ENCODE measurements around the gene ASIC4. TPM values are rescaled to one million over a fixed set of nuclear protein-coding genes. Genes with fewer than 3 reads are reported as not detected.

The ASIC4 gene, protein sequence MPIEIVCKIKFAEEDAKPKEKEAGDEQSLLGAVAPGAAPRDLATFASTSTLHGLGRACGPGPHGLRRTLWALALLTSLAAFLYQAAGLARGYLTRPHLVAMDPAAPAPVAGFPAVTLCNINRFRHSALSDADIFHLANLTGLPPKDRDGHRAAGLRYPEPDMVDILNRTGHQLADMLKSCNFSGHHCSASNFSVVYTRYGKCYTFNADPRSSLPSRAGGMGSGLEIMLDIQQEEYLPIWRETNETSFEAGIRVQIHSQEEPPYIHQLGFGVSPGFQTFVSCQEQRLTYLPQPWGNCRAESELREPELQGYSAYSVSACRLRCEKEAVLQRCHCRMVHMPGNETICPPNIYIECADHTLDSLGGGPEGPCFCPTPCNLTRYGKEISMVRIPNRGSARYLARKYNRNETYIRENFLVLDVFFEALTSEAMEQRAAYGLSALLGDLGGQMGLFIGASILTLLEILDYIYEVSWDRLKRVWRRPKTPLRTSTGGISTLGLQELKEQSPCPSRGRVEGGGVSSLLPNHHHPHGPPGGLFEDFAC
- total RNA-seq: not detected

DNA sequence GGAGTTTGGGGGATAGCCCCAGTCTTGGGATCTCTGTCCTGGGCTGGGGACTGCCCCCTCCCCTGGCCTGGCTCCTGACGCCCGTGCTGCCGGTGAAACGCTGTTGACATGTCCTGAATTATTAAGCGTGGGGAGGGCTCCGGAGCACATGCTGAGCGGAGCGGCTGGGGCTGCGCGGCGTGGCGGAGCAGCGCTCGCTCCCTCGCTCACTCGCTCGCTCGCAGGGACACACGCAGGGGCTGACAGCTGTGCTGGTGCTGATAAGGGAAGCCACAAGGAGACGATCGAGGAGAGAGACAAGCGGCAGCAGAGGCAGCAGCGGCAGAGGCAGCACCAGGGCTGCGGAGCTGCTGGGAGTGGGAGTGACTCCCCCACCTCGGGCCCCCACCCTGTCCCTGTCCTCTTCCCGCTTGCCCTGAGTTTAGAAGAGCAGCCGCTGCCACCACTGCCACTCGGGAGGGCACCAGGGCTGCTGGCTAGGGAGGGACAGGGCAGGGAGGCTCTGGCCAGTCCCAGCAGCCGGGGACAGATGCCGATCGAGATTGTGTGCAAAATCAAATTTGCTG lies at the start of gene ASIC4:
TSS of gene ASIC4 (plus strand) at position 287 of the 566 bp plus-strand sequence. CDS start at position 530, 243 bp downstream.
- H3K27me3 ChIP-seq (ENCODE audit: insufficient read depth, low read length): peaks cover 42% of the 10 kb centered on the region
- peaks cover 11% of the 10 kb centered on the region for H3K4me1 ChIP-seq (ENCODE audit: insufficient read depth, low read length)
- no peak within 1 kb of the TSS for H3K4me3 ChIP-seq (ENCODE audit: low read length)
- no peaks in the 10 kb centered on the region for H3K9me3 ChIP-seq (ENCODE audit: low read depth, low read length)

DNA sequence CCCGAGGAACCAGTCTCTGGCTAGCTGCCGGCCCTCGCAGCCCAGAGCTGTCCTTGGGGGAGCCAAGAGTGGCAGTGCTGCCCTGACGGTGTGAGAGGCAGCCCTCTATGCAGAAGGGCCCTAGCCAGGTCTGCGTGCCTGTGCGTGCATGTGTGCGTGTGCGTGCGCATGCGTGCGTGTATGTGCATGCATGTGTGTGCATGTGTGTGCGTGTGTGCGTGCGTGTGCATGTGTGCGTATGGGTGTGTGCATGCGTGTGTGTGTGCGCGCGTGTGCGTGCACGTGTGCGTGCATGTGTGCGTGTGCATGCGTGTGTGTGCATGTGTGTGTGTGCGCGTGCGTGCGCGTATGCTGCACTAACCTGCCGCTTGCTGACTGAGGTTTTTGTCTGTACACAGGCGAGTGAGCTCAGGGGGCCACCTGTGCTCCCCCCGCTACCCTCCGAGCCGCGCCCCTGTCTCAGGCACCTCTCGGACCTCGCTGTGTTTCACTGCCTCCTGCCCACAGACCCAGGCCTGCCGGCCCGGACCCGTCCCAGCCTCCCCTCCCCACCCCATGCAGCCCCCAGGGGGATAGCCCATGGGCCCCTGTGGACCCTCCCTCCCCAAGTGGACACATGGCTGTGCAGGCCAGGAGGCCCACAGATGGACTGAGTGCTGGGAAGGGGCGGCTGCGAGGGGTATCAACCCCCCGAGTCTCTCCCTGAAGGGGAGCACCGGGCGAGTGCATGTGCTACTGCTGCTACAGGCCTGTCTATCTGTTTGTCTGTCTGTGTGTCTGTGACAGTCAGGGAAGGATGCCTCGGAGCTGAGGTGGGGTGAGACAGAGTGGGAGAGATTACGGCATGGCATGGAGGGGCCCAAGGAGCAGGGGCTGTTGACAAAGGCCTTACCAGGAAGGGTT lies 48.4 kb upstream of the ASIC4 start:
- H3K4me3 ChIP-seq (ENCODE audit: low read length): no peak overlapping the region
- H3K9me3 ChIP-seq (ENCODE audit: low read depth, low read length): no peaks in the 10 kb centered on the region
- H3K4me1 ChIP-seq (ENCODE audit: insufficient read depth, low read length): no peaks in the 10 kb centered on the region
- no peaks in the 10 kb centered on the region for H3K27me3 ChIP-seq (ENCODE audit: insufficient read depth, low read length)

DNA sequence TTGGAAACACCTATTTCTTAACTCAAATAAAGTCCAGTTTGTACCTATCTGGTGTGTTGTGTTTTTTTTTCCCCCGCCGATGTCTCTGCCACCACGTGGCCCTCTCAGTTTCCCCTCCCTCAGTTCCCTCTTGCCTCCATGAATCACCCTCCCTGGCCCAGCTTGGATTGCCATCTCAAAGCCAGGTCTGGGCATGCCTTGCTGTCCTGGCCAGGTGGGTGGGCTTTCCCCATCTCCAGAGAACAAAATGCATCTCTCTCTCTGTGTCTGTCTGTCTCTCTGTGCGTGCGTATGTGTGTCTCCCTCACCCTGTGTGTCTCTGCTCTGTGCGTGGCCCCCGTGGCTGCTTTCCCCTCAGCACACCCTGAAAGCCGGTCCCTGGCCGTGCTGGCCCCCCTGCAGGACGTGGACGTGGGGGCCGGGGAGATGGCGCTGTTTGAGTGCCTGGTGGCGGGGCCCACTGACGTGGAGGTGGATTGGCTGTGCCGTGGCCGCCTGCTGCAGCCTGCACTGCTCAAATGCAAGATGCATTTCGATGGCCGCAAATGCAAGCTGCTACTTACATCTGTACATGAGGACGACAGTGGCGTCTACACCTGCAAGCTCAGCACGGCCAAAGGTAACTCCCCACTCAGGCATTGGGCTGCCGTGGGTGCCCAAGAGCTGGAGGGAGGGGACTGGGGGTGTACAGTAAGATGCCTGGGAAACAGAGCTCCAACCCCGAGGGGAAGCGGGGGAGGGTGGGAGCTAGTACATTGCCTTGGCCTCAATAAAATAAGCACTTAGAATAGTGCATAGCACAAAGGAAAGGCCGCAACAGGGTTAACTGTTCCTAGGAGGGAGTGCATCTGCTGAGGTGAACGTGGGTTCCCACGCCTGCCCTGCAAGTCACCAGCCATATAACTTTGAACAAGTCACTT lies 47.2 kb upstream of the ASIC4 start:
- no peaks in the 10 kb centered on the region for H3K27me3 ChIP-seq (ENCODE audit: insufficient read depth, low read length)
- H3K4me1 ChIP-seq (ENCODE audit: insufficient read depth, low read length): no peaks in the 10 kb centered on the region
- no peak overlapping the region for H3K4me3 ChIP-seq (ENCODE audit: low read length)
- no peaks in the 10 kb centered on the region for H3K9me3 ChIP-seq (ENCODE audit: low read depth, low read length)

DNA sequence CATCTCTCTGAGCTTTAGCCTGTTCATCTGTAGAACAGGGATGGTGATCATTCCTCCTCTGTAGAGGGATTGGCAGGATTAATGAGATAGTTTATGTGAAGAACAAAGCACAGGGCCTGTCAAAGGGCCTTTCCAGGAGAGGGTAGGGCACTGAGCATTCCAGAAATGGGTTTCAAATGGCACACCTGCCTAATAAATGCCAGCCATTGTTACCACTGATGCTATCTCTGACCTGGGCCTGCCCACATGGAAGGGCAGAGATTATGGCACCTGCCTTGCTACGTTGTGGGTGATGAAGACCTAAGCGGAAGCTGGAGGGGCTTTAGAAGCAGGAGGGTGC lies 46.6 kb upstream of the ASIC4 start:
- H3K4me1 ChIP-seq (ENCODE audit: insufficient read depth, low read length): no peaks in the 10 kb centered on the region
- no peaks in the 10 kb centered on the region for H3K9me3 ChIP-seq (ENCODE audit: low read depth, low read length)
- no peak overlapping the region for H3K4me3 ChIP-seq (ENCODE audit: low read length)
- no peaks in the 10 kb centered on the region for H3K27me3 ChIP-seq (ENCODE audit: insufficient read depth, low read length)

DNA sequence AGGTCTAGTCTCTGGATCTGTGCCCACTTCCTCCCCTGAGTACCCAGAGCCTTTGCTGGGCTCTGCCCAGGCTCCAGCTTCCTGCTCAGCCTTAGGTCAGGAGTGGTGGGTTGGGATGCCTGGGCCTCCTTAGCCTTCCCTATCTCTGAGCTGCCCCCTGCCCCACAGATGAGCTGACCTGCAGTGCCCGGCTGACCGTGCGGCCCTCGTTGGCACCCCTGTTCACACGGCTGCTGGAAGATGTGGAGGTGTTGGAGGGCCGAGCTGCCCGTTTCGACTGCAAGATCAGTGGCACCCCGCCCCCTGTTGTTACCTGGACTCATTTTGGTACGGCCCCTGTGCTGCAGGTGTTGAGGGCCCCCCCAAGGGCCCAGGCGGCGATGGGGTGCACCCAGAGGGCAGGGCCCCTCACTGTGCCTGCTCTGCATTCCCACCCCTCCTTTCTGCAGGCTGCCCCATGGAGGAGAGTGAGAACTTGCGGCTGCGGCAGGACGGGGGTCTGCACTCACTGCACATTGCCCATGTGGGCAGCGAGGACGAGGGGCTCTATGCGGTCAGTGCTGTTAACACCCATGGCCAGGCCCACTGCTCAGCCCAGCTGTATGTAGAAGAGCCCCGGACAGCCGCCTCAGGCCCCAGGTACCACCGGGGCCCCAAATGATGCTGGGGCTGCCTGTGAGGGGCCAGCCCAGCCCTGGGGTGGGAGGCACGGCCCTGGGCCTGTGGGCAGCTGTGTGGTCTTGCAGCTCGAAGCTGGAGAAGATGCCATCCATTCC lies 45.7 kb upstream of the ASIC4 start:
- Histone ChIP-seq H3K4me1 (ENCODE audit: insufficient read depth, low read length) (no peaks in the 10 kb centered on the region), H3K4me3 (ENCODE audit: low read length) (no peak overlapping the region), H3K9me3 (ENCODE audit: low read depth, low read length) (no peaks in the 10 kb centered on the region), H3K27me3 (ENCODE audit: insufficient read depth, low read length) (no peaks in the 10 kb centered on the region)

DNA sequence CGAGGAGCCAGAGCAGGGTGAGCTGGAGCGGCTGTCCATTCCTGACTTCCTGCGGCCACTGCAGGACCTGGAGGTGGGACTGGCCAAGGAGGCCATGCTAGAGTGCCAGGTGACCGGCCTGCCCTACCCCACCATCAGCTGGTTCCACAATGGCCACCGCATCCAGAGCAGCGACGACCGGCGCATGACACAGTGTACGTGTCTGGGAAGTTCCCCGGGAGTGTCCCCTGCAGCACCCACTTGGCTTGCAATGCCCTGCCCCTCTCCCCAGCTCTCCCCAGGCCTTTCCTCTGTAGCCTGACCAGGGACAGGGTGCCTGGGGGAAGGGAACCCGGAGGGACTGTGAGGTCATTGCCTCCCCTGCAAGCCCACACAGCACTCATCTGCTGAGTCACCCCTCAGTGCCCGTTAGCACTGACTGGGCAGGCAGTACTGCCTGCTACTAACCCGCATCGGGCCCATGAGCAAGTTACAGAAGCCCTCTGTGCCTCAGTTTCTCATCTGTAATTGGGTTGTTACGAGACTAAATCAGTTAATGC lies 45.0 kb upstream of the ASIC4 start:
- Histone ChIP-seq H3K4me3 (ENCODE audit: low read length) (no peak overlapping the region), H3K9me3 (ENCODE audit: low read depth, low read length) (no peaks in the 10 kb centered on the region), H3K27me3 (ENCODE audit: insufficient read depth, low read length) (no peaks in the 10 kb centered on the region), H3K4me1 (ENCODE audit: insufficient read depth, low read length) (no peaks in the 10 kb centered on the region)

DNA sequence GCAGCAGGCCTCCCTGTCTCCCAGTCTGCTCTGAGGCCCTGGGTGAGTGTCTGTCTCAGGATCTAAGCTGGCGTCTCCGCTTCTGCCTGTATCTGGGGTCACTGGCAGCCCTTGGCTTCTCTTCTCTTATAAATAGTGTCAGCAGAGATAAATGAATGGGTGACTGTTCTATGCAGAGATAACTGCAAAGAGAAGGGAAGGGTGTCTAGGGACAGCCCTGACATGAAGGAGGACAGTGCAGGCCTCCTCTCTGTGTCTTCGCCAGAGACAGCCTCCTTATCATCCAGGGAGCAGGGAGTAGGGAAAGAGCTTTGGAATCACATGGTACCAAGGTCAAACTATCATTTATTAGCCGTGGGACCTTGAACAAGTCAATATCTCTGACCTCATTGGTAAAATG lies 43.9 kb upstream of the ASIC4 start:
- H3K9me3 ChIP-seq (ENCODE audit: low read depth, low read length): no peaks in the 10 kb centered on the region
- no peaks in the 10 kb centered on the region for H3K27me3 ChIP-seq (ENCODE audit: insufficient read depth, low read length)
- no peaks in the 10 kb centered on the region for H3K4me1 ChIP-seq (ENCODE audit: insufficient read depth, low read length)
- H3K4me3 ChIP-seq (ENCODE audit: low read length): no peak overlapping the region

DNA sequence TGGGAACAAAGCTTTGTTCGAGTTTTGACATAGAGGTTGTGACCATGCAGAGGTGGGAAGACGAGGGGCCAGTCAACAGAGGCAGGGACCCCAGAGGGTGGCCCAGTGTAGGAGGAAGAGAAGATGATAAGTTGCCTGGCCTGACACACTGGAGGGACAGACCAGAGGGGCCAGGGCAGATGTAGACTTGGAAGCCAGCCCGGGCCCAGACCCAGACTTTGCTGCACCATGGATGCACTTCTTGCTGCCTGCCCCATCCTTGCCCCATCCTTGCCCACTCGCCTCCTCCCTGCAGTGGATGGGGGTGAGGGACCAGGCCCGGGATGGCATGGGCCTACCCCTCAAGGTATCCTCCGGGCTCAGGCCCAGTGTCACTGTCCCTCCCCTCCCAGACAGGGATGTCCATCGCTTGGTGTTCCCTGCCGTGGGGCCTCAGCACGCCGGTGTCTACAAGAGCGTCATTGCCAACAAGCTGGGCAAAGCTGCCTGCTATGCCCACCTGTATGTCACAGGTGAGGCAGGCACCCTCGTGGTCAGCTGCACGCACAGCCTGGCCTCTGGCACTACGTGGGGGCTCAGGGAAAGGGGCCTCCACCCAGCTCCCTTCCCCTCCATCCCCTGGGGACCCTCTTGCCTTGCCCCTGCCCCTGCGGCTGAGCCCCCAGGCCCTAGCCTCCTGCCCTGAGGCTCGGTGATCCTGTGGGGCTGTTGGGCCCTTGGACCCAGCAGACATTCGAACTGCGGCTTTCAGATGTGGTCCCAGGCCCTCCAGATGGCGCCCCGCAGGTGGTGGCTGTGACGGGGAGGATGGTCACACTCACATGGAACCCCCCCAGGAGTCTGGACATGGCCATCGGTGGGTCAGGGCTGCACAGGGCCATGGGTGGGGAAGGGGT lies 42.6 kb upstream of the ASIC4 start:
- Histone ChIP-seq H3K4me1 (ENCODE audit: insufficient read depth, low read length) (no peaks in the 10 kb centered on the region), H3K9me3 (ENCODE audit: low read depth, low read length) (no peaks in the 10 kb centered on the region), H3K4me3 (ENCODE audit: low read length) (no peak overlapping the region), H3K27me3 (ENCODE audit: insufficient read depth, low read length) (no peaks in the 10 kb centered on the region)

DNA sequence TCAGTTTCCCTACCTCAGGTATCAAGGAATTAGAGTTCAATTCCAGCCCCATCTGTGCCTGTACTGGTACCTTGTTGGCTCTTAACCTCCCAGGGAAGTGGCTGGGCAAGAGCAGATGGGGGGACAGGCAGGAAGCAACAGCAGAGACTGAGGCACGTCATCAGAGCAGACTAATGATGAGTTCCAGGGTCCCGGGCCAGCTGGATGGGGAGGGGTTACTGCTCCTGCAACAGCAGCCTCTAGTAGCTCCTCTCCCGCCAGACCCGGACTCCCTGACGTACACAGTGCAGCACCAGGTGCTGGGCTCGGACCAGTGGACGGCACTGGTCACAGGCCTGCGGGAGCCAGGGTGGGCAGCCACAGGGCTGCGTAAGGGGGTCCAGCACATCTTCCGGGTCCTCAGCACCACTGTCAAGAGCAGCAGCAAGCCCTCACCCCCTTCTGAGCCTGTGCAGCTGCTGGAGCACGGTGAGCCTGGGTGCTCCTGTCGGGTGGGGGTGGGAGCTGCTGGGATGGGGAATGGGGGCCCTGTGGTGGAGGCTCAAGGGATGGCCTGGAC lies 41.6 kb upstream of the ASIC4 start:
- Histone ChIP-seq H3K4me1 (ENCODE audit: insufficient read depth, low read length) (no peaks in the 10 kb centered on the region), H3K4me3 (ENCODE audit: low read length) (no peak overlapping the region), H3K9me3 (ENCODE audit: low read depth, low read length) (no peaks in the 10 kb centered on the region), H3K27me3 (ENCODE audit: insufficient read depth, low read length) (no peaks in the 10 kb centered on the region)

DNA sequence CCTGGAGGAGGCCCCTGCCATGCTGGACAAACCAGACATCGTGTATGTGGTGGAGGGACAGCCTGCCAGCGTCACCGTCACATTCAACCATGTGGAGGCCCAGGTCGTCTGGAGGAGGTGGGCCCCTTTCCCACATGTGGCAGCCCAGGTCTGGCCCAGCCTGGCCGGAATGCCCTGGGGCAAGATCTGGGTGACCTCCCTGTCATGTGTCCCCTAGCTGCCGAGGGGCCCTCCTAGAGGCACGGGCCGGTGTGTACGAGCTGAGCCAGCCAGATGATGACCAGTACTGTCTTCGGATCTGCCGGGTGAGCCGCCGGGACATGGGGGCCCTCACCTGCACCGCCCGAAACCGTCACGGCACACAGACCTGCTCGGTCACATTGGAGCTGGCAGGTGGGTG lies 40.8 kb upstream of the ASIC4 start:
- no peaks in the 10 kb centered on the region for H3K27me3 ChIP-seq (ENCODE audit: insufficient read depth, low read length)
- H3K4me1 ChIP-seq (ENCODE audit: insufficient read depth, low read length): no peaks in the 10 kb centered on the region
- no peaks in the 10 kb centered on the region for H3K9me3 ChIP-seq (ENCODE audit: low read depth, low read length)
- H3K4me3 ChIP-seq (ENCODE audit: low read length): no peak overlapping the region

DNA sequence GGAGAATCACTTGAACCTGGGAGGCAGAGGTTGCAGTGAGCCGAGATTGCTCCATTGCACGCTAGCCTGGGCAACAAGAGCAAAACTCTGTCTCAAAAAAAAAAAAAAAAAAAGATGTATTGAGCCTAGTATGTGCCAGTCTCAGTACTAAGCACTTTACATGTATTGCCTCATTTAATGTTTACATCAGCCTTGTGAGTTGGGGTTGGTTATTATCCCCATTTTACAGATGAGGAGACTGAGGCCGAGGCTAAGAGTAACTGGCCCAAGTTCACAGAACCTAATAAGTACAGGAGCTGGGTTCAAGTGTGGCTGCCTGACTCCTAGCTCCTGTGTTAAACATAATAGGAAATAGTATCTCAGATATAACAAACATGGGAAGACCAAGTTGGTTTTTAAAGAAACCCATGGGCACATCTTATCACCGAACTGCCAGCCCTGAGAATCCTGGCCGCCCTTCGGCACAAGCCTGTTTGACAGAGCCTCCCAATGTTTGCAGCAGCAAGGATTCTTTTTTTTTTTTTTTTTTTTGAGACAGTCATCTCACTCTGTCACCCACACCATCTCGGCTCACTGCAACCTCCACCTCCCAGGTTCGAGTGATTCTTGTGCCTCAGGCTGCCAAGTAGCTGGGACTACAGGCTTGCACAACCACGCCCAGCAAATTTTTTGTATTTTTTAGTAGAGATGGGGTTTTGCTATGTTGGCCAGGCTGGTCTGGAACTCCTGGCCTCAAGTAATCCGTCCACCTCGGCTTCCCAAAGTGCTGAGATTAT lies 39.8 kb upstream of the ASIC4 start:
- Histone ChIP-seq H3K9me3 (ENCODE audit: low read depth, low read length) (no peaks in the 10 kb centered on the region), H3K4me1 (ENCODE audit: insufficient read depth, low read length) (no peaks in the 10 kb centered on the region), H3K4me3 (ENCODE audit: low read length) (no peak overlapping the region), H3K27me3 (ENCODE audit: insufficient read depth, low read length) (no peaks in the 10 kb centered on the region)

DNA sequence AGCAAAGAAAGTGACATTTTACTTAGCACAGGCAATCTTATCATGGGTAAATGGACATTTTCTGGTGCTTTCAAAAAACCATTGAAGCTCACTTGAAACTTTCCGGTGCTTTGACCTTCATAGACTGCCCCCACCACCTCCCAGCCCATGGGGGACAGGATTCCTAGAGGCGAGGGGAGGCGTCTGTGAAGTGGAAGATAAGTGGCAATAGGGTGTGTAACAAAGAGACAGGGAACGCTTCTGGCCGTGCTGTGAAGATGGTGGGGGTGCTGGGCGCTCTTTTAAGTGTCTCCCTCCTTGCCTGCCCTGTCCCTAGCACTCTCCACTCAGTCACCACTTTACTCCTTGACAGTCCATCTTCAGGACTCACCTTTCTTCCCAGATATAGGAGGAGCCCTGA lies 39.0 kb upstream of the ASIC4 start:
- Histone ChIP-seq H3K27me3 (ENCODE audit: insufficient read depth, low read length) (no peaks in the 10 kb centered on the region), H3K4me3 (ENCODE audit: low read length) (no peak overlapping the region), H3K4me1 (ENCODE audit: insufficient read depth, low read length) (no peaks in the 10 kb centered on the region), H3K9me3 (ENCODE audit: low read depth, low read length) (no peaks in the 10 kb centered on the region)

Data from mononuclear cell (primary cell).